Muscle layer of colon (tissue), 2 donors: ENCODE data around the gene RSPH1.

Experiments
- H3K27ac ChIP-seq: one replicate; pipeline ENCODE4 v1.7.0; 2013; ENCODE audit warnings: low read depth, mild to moderate bottlenecking, low read length, moderate library complexity
- H3K27me3 ChIP-seq, 2 donors: one replicate each; pipeline ENCODE4 v1.7.0; 2013; ENCODE audit warnings: low read length in 2 of 2, mild to moderate bottlenecking in 2 of 2; ENCODE audit not compliant: insufficient read depth in 2 of 2, control insufficient read depth in 1 of 2
- H3K36me3 ChIP-seq: one replicate; pipeline ENCODE4 v1.7.0; 2013; ENCODE audit warnings: mild to moderate bottlenecking, low read length; ENCODE audit not compliant: insufficient read depth
- H3K4me1 ChIP-seq: one replicate; pipeline ENCODE4 v1.7.0; 2013; ENCODE audit warnings: mild to moderate bottlenecking, low read length; ENCODE audit not compliant: insufficient read depth
- H3K4me3 ChIP-seq, 2 donors: one replicate each; pipeline ENCODE4 v1.7.0; 2013; ENCODE audit warnings: low read length in 2 of 2, low read depth in 1 of 2, mild to moderate bottlenecking in 1 of 2, moderate library complexity in 1 of 2
- H3K9ac ChIP-seq: one replicate; pipeline ENCODE4 v1.7.0; 2013; ENCODE audit warnings: low read length
- H3K9me3 ChIP-seq: one replicate; pipeline ENCODE4 v1.7.0; 2013; ENCODE audit warnings: mild to moderate bottlenecking, low read length
- donor health status: abdominal sarcoma.
- donor health status: Adenocarcinoma of cecum.

RSPH1 gene

GRCh38 chr21:42530167-42530518, 34.1 kb upstream of the RSPH1 start:
- Histone ChIP-seq H3K27ac (no peak overlapping the region), H3K27me3 (no peaks in the 10 kb centered on the region), H3K9ac (no peak overlapping the region), H3K4me1 (peaks cover 33% of the 10 kb centered on the region), H3K36me3 (no peaks in the 10 kb centered on the region), H3K4me3 (no peak overlapping the region), H3K9me3 (no peaks in the 10 kb centered on the region)

- H3K36me3 ChIP-seq: no peaks in the 10 kb centered on the region
- no peak overlapping the region for H3K9ac ChIP-seq
- H3K27me3 ChIP-seq: no peaks in the 10 kb centered on the region
- no peak overlapping the region for H3K27ac ChIP-seq
- H3K4me1 ChIP-seq: peaks cover 35% of the 10 kb centered on the region
- peak overlapping the region in 1 of 2 donors; percentile 20 for H3K4me3 ChIP-seq
- H3K9me3 ChIP-seq: no peaks in the 10 kb centered on the region
Observed at GRCh38 chr21:42527489-42528158, 31.6 kb upstream of the RSPH1 start.

- Histone ChIP-seq H3K27ac (no peak overlapping the region), H3K9me3 (no peaks in the 10 kb centered on the region), H3K4me1 (peaks cover 33% of the 10 kb centered on the region), H3K9ac (no peak overlapping the region), H3K36me3 (no peaks in the 10 kb centered on the region), H3K4me3 (no peak overlapping the region), H3K27me3 (no peaks in the 10 kb centered on the region)
Observed at GRCh38 chr21:42527127-42527488, 31.1 kb upstream of the RSPH1 start.

- no peaks in the 10 kb centered on the region for H3K9me3 ChIP-seq
- no peak overlapping the region for H3K27ac ChIP-seq
- no peak overlapping the region for H3K9ac ChIP-seq
- no peaks in the 10 kb centered on the region for H3K36me3 ChIP-seq
- H3K27me3 ChIP-seq: no peaks in the 10 kb centered on the region
- H3K4me1 ChIP-seq: peaks cover 33% of the 10 kb centered on the region
- H3K4me3 ChIP-seq: no peak overlapping the region
Observed at GRCh38 chr21:42526379-42526727, 30.3 kb upstream of the RSPH1 start.

- peak overlapping the region in 1 of 2 donors; percentile 52 for H3K4me3 ChIP-seq
- no peaks in the 10 kb centered on the region for H3K36me3 ChIP-seq
- H3K27ac ChIP-seq: peak overlapping the region; percentile 17
- H3K27me3 ChIP-seq: no peaks in the 10 kb centered on the region
- peaks cover 33% of the 10 kb centered on the region for H3K4me1 ChIP-seq
- H3K9ac ChIP-seq: no peak overlapping the region
- H3K9me3 ChIP-seq: no peaks in the 10 kb centered on the region
Observed at GRCh38 chr21:42525676-42526378, 29.8 kb upstream of the RSPH1 start.

GRCh38 chr21:42525029-42525581, 29.1 kb upstream of the RSPH1 start:
- Histone ChIP-seq H3K9me3 (no peaks in the 10 kb centered on the region), H3K27ac (peak overlapping the region; percentile 69), H3K9ac (no peak overlapping the region), H3K4me3 (peak overlapping the region; percentile 39 to 52), H3K4me1 (peaks cover 33% of the 10 kb centered on the region), H3K36me3 (no peaks in the 10 kb centered on the region), H3K27me3 (no peaks in the 10 kb centered on the region)

GRCh38 chr21:42524341-42525028, 28.5 kb upstream of the RSPH1 start:
- no peaks in the 10 kb centered on the region for H3K27me3 ChIP-seq
- peaks cover 33% of the 10 kb centered on the region for H3K4me1 ChIP-seq
- peak overlapping the region; percentile 2 for H3K9ac ChIP-seq
- H3K4me3 ChIP-seq: peak overlapping the region; percentile 39 to 52
- H3K36me3 ChIP-seq: peaks cover 5% of the 10 kb centered on the region
- no peaks in the 10 kb centered on the region for H3K9me3 ChIP-seq
- H3K27ac ChIP-seq: peak overlapping the region; percentile 69

GRCh38 chr21:42523941-42524340, 27.9 kb upstream of the RSPH1 start:
- Histone ChIP-seq H3K4me3 (peak overlapping the region in 1 of 2 donors; percentile 39), H3K4me1 (peaks cover 33% of the 10 kb centered on the region), H3K9ac (peak overlapping the region; percentile 2)

GRCh38 chr21:42523211-42523610, 27.2 kb upstream of the RSPH1 start:
- H3K4me1 ChIP-seq: peaks cover 33% of the 10 kb centered on the region
- no peak overlapping the region for H3K27ac ChIP-seq
- no peaks in the 10 kb centered on the region for H3K27me3 ChIP-seq
- no peaks in the 10 kb centered on the region for H3K9me3 ChIP-seq
- H3K36me3 ChIP-seq: peaks cover 11% of the 10 kb centered on the region
- no peak overlapping the region for H3K9ac ChIP-seq
- H3K4me3 ChIP-seq: no peak overlapping the region

More at GRCh38 chr21:42523941-42524340, 27.9 kb upstream of the RSPH1 start:
- Histone ChIP-seq H3K36me3 (peaks cover 8% of the 10 kb centered on the region), H3K9me3 (no peaks in the 10 kb centered on the region), H3K27ac (peak overlapping the region; percentile 69), H3K27me3 (no peaks in the 10 kb centered on the region)

GRCh38 chr21:42522771-42523170, 26.7 kb upstream of the RSPH1 start:
- Histone ChIP-seq H3K27ac (no peak overlapping the region), H3K4me3 (no peak overlapping the region), H3K36me3 (peaks cover 11% of the 10 kb centered on the region), H3K27me3 (no peaks in the 10 kb centered on the region), H3K9ac (no peak overlapping the region), H3K4me1 (peaks cover 28% of the 10 kb centered on the region), H3K9me3 (no peaks in the 10 kb centered on the region)

GRCh38 chr21:42522271-42522670, 26.2 kb upstream of the RSPH1 start:
- Histone ChIP-seq H3K4me1 (peaks cover 23% of the 10 kb centered on the region), H3K27me3 (no peaks in the 10 kb centered on the region), H3K9me3 (no peaks in the 10 kb centered on the region), H3K36me3 (peaks cover 11% of the 10 kb centered on the region), H3K27ac (no peak overlapping the region), H3K4me3 (no peak overlapping the region), H3K9ac (no peak overlapping the region)
